ENCODE data around the gene DECR2.
A peak's percentile ranks its signal among the peaks of the same experiment; 100 is the strongest.
"Not testable (repeated sequence)": the region's sequence is repeated elsewhere in the genome, so short reads cannot be mapped to it uniquely, and the experiment has no call there.

The DECR2 gene

DNA sequence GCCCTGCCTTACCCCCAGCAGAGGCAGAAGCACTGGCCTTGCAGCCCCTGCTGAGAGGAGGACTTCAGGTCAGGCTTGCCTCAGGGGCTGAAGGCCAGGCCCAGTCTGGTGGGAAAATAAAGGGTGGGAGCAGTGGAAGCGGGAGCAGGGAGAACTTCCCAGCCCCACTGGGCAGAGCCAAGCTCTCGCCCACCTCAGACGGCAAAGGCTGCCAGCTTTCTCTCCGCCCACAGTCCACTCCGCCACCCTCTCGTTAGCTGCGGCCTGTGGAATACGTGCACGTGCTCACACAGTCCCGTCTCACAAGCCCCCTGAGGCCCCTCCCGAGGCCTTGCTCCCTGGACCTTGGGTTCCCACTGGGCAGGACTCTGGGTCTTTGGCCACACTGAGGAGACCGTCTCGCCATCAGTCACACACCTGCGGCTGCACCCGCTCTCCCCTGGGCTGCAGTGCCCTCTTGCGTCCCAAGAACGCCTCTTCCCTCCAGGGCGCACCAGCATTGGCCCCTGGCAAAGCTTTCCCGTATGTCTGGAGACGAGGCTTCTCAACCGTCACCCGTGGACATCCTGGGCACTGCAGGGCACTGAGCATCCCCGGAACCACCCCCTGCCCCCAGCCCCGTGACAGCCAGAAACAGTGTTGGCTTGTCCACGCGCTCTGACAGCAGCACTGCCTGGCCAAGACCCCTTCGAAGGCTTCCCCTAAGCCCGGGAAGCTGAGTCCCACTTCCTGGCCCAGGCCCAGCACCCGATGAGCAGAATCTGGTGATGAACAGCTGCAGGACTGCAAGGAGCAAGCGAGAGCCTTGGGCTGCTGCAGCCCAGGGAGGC, 39.6 kb upstream of the DECR2 start:
- ATAC-seq: peak; percentile 90
- no peak for TF ChIP-seq ZNF8 (CRISPR knock-in tag; IDR thresholded peaks at IDR 0.05)
- TF ChIP-seq, protein P1, sequence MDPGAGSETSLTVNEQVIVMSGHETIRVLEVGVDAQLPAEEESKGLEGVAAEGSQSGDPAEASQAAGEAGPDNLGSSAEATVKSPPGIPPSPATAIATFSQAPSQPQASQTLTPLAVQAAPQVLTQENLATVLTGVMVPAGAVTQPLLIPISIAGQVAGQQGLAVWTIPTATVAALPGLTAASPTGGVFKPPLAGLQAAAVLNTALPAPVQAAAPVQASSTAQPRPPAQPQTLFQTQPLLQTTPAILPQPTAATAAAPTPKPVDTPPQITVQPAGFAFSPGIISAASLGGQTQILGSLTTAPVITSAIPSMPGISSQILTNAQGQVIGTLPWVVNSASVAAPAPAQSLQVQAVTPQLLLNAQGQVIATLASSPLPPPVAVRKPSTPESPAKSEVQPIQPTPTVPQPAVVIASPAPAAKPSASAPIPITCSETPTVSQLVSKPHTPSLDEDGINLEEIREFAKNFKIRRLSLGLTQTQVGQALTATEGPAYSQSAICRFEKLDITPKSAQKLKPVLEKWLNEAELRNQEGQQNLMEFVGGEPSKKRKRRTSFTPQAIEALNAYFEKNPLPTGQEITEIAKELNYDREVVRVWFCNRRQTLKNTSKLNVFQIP (CRISPR knock-in tag; IDR thresholded peaks at IDR 0.05; ENCODE audit: borderline replicate concordance, low read depth): no peak
- no peak for TF ChIP-seq RARB (CRISPR knock-in tag; IDR thresholded peaks at IDR 0.05)
- no peak for TF ChIP-seq GLIS3 (CRISPR knock-in tag; IDR thresholded peaks at IDR 0.05)
- no peak for TF ChIP-seq ARNTL (CRISPR knock-in tag; IDR thresholded peaks at IDR 0.05; ENCODE audit: borderline replicate concordance, low read depth)
- TF ChIP-seq PPARA (CRISPR knock-in tag; IDR thresholded peaks at IDR 0.05; ENCODE audit: borderline replicate concordance): no peak
- TF ChIP-seq ZNF565 (CRISPR knock-in tag; conservative IDR thresholded peaks at IDR 0.05; ENCODE audit: low read depth): no peak
- no peak for TF ChIP-seq ESRRG (CRISPR knock-in tag; IDR thresholded peaks at IDR 0.05)
- TF ChIP-seq, protein P2, sequence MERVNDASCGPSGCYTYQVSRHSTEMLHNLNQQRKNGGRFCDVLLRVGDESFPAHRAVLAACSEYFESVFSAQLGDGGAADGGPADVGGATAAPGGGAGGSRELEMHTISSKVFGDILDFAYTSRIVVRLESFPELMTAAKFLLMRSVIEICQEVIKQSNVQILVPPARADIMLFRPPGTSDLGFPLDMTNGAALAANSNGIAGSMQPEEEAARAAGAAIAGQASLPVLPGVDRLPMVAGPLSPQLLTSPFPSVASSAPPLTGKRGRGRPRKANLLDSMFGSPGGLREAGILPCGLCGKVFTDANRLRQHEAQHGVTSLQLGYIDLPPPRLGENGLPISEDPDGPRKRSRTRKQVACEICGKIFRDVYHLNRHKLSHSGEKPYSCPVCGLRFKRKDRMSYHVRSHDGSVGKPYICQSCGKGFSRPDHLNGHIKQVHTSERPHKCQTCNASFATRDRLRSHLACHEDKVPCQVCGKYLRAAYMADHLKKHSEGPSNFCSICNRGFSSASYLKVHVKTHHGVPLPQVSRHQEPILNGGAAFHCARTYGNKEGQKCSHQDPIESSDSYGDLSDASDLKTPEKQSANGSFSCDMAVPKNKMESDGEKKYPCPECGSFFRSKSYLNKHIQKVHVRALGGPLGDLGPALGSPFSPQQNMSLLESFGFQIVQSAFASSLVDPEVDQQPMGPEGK (CRISPR knock-in tag; IDR thresholded peaks at IDR 0.05; ENCODE audit: borderline replicate concordance): no peak
- no peak for TF ChIP-seq BACH2 (CRISPR knock-in tag; IDR thresholded peaks at IDR 0.05; ENCODE audit: borderline replicate concordance)
- no peak for TF ChIP-seq ZFP3 (CRISPR knock-in tag; IDR thresholded peaks at IDR 0.05)
- TF ChIP-seq OSR1 (CRISPR knock-in tag; IDR thresholded peaks at IDR 0.05): no peak
- no peak for TF ChIP-seq ZNF70 (CRISPR knock-in tag; IDR thresholded peaks at IDR 0.05)
- no peak for TF ChIP-seq ZFP30 (CRISPR knock-in tag; IDR thresholded peaks at IDR 0.05)
- no peak for TF ChIP-seq CSDC2 (CRISPR knock-in tag; IDR thresholded peaks at IDR 0.05)
- no peak for TF ChIP-seq TCF4 (CRISPR knock-in tag; IDR thresholded peaks at IDR 0.05; ENCODE audit: borderline replicate concordance)
- TF ChIP-seq, protein P3, sequence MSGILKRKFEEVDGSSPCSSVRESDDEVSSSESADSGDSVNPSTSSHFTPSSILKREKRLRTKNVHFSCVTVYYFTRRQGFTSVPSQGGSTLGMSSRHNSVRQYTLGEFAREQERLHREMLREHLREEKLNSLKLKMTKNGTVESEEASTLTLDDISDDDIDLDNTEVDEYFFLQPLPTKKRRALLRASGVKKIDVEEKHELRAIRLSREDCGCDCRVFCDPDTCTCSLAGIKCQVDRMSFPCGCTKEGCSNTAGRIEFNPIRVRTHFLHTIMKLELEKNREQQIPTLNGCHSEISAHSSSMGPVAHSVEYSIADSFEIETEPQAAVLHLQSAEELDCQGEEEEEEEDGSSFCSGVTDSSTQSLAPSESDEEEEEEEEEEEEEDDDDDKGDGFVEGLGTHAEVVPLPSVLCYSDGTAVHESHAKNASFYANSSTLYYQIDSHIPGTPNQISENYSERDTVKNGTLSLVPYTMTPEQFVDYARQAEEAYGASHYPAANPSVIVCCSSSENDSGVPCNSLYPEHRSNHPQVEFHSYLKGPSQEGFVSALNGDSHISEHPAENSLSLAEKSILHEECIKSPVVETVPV (CRISPR knock-in tag; IDR thresholded peaks at IDR 0.05): no peak
- TF ChIP-seq SNAI2 (CRISPR knock-in tag; IDR thresholded peaks at IDR 0.05): no peak

DNA sequence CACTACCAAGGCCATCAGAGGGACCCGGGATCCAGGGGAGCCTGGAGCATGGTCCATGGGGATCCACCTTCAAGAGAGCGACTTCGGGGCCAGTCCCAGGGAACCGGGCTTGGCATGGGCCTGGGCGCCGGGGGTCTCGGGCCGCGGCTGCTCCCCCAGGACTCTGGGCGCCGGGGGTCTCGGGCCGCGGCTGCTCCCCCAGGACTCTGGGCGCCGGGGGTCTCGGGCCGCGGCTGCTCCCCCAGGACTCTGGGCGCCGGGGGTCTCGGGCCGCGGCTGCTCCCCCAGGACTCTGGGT, 39.0 kb upstream of the DECR2 start:
- not testable (repeated sequence) for ATAC-seq

DNA sequence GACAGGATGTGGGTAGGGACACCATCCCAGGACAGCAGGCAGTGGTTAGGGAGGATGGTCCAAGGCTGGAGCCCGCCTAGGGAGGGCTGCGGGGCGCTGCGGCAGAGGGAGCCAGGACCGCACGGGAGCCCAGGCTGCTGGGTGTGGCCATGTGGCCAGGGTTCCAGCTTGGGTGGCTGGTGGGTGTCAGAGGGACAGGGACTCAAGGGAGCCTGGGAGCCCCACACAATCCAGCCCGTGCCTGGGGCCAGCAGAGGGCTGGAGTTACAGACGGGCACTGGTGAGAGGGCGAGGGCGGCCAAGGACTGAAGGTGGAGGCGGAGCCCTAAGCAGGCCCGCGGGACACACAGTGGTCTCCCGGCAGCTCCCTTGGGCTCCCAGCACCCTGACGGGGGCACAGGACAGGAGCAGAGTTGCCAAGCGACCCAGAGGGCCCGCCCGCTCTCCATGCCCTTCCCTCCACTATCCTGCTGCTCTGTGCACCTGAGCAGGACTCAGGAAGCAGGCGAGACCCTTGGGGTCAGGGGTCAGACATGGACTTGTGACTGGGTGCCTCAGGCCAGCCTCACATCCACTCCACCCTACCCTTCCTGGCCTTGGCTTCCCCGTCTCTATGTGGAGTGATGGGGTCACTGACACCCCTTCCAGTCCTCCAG, 38.4 kb upstream of the DECR2 start:
- ATAC-seq: peak; percentile 2; the same call in 2 of the 3 replicates
- TF ChIP-seq, protein P4, sequence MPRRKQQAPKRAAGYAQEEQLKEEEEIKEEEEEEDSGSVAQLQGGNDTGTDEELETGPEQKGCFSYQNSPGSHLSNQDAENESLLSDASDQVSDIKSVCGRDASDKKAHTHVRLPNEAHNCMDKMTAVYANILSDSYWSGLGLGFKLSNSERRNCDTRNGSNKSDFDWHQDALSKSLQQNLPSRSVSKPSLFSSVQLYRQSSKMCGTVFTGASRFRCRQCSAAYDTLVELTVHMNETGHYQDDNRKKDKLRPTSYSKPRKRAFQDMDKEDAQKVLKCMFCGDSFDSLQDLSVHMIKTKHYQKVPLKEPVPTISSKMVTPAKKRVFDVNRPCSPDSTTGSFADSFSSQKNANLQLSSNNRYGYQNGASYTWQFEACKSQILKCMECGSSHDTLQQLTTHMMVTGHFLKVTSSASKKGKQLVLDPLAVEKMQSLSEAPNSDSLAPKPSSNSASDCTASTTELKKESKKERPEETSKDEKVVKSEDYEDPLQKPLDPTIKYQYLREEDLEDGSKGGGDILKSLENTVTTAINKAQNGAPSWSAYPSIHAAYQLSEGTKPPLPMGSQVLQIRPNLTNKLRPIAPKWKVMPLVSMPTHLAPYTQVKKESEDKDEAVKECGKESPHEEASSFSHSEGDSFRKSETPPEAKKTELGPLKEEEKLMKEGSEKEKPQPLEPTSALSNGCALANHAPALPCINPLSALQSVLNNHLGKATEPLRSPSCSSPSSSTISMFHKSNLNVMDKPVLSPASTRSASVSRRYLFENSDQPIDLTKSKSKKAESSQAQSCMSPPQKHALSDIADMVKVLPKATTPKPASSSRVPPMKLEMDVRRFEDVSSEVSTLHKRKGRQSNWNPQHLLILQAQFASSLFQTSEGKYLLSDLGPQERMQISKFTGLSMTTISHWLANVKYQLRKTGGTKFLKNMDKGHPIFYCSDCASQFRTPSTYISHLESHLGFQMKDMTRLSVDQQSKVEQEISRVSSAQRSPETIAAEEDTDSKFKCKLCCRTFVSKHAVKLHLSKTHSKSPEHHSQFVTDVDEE (CRISPR knock-in tag; IDR thresholded peaks at IDR 0.05): no peak
- TF ChIP-seq ISL1 (CRISPR knock-in tag; IDR thresholded peaks at IDR 0.05): no peak
- TF ChIP-seq, protein P2 (CRISPR knock-in tag; IDR thresholded peaks at IDR 0.05; ENCODE audit: borderline replicate concordance): no peak
- TF ChIP-seq, protein P1 (CRISPR knock-in tag; IDR thresholded peaks at IDR 0.05; ENCODE audit: borderline replicate concordance, low read depth): no peak
- TF ChIP-seq BACH2 (CRISPR knock-in tag; IDR thresholded peaks at IDR 0.05; ENCODE audit: borderline replicate concordance): no peak
- TF ChIP-seq GLIS3 (CRISPR knock-in tag; IDR thresholded peaks at IDR 0.05): no peak

Measured in SK-N-SH treated with all-trans-retinoic acid at 6 μM for 48 hours (cell line).